GM19043 (cell line): ENCODE data around the gene SPECC1L.

Experiments used
- ATAC-seq: cut with Tn5 transposase; IDR thresholded peaks from one replicate; pipeline ENCODE4 v1.9.1; 2021; ENCODE audit warnings: low read depth; ENCODE audit not compliant: unreplicated experiment

The SPECC1L gene

GRCh38 chr22:24424001-24424900 lies 153.6 kb downstream of the SPECC1L start:
- ATAC-seq: no peak

DNA sequence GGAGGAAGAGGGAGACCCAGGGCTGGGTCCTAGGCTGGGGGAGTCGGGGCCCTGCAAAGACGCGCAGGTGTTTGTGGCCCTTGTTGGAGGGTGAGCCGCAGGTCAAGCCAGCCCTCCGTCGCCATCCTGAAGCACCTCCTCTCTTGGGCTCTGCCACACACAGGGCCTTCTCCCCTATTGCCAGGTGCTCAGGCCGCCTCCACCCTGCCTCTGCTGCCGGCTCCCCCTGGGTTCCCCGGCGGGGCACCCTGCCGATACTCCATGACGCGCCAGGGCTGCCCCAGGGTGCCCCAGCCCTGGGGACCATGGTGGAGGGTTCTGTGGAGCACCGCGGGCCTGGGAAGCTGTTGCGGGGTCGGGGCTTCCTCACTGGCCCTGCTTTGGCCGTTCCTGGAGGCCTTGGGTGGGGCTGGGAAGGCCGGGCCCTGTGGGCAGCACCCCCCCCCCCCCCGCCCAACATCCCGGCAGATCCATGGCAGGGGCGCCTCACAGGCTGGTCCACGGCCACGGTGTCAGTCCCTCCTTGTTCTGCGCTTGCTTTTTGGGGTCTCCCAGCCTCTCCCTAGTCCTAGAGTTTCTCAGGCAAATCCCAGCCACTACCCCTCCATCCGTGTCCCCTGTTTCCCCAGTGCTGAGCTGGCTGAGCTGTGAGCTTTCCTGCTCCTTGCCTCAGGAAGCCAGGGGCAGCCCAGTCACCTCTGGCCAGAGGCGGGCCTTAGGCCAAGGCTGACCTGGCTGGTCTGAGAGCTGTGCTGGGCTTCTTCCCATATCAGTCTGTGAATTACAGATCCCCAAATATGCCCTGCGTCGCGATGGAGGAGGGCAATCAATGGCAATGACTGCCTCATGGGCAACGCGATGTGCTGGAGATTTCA lies 154.5 kb downstream of the SPECC1L start:
- no peak for ATAC-seq

DNA sequence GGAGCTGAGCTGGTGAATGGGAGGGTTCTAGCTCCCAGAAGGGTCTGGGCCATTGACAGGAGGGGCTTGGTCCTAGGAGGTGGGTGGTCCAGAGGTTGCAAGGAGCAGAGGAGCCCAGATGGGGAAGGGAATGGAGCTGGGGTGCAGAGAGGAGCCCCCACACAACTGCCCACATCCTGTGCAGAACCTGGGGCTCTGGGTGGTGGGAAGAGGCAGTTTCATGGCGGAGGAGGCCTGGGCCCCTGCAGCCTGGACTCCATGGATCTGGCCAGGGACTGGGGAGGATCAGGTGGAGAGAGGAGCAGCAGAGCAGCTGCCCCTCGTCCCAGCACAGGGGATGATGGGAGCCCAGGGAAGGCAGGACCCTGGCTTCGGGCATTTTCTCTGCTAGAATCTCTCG lies 155.8 kb downstream of the SPECC1L start:
- ATAC-seq: no peak

DNA sequence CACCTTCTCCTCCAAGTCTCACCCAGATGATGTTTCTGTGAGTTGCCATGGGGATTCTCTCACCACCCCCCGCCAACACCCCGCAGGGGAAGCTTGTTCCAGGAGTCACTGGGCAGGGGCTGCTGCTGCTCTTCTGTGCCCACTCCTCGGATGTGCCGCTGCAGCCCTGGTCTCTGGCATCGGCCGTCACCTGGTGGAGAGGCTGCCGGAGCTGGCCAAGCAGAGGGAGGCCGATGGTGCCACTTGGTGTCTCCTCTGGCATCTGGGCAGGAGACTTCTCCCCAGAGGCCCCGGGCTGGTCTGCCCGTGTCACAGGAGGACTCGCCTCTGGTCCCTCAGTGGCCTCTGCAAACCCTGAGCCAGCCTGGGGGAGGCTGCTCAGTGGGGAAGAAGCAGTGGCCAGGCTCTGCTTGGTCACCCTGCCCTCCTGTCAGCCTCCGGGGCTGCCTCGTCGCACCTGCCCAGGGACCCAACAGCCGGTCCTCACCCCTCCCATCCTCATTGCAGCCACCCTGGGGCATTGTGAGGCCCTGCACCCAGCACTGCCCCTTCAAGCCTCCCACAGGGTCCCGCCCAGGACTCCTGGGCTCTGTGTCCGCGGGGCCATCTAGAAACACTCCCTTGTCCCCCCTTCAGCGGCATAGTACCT lies 156.3 kb downstream of the SPECC1L start:
- no peak for ATAC-seq

GRCh38 chr22:24427500-24428164 lies 157.0 kb downstream of the SPECC1L start, which contains the start of gene ADORA2A:
ADORA2A (plus strand) TSS chr22:24427599; CDS start chr22:24433405, 5,806 bp downstream.
- ATAC-seq: peak; percentile 51

DNA sequence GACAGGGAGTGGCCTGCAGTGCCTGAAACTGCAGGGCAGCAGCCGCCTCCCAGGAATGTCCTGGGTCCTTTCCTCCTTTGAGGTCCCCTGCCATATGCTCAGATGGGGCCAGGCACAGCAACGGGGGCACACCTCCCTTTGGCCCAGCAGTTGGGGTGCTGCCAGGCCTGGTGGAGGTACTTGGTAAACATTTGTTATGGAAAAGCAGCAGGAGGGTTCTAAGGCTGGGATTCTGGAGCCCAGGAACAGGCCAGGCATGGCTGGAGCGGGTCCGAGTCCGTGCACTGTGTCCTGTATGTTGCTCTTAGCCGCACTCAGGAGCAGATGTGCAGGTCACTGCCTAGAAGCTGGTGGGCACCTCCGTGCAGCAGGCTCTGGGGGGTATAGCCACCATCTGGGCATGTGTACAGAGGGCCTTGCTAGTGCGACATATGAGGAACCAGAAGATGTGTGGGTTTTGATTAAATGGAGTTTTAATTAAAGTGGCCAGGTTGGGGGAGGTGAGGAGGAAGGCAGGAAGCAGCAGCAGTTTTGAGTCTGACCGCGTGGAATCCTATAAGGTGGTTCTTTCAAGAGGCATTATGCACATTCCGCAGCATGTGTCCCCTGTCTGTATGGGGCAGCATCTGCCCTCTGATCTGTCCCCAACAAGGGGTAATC lies 158.2 kb downstream of the SPECC1L start:
- no peak for ATAC-seq

- no peak for ATAC-seq
Observed at GRCh38 chr22:24429411-24430365, 159.1 kb downstream of the SPECC1L start.

DNA sequence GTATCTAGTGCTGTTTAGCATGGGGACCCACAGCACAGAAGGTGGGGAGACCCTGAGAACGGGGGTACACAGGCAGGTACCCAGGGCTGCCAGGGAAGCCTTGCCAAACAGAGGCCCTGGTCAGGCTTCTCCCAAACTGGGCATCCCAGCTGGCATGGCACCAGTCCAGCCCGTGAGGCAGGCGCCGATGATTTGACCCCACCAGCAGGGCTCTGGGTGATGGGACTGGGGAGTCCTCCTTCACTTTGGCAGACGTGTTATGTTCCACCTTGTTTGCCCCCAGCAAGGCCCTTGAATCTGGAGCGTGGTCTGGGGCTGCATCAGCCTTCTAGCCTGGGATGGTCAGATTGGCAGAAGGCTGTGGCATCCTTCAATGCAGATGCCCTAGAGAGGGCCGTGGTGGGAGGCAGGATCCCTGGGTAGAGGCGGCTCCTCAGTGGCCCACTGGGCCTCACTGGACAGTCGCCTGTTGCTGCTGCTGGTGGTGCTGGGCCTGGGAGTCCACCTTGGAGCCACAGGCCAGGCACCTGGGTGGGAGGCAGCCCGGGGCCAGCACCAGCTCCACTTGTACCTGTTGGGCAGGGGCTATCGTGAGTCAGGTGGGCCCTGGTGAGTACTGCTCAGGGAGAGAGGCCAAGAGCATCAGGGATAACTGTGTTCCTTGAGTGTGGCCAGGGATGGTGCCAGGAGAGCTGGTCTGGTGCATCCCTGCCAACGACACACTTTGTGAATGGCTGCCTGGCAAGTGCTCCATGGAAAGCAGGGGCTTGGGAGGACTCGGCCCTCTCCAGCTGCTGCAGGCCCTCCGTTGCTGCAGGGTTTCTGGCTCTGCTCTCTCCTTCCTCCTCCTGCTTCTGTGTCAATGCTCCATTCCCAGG lies 160.0 kb downstream of the SPECC1L start:
- ATAC-seq: no peak

- ATAC-seq: no peak
Observed at GRCh38 chr22:24431309-24432034, 160.8 kb downstream of the SPECC1L start.

DNA sequence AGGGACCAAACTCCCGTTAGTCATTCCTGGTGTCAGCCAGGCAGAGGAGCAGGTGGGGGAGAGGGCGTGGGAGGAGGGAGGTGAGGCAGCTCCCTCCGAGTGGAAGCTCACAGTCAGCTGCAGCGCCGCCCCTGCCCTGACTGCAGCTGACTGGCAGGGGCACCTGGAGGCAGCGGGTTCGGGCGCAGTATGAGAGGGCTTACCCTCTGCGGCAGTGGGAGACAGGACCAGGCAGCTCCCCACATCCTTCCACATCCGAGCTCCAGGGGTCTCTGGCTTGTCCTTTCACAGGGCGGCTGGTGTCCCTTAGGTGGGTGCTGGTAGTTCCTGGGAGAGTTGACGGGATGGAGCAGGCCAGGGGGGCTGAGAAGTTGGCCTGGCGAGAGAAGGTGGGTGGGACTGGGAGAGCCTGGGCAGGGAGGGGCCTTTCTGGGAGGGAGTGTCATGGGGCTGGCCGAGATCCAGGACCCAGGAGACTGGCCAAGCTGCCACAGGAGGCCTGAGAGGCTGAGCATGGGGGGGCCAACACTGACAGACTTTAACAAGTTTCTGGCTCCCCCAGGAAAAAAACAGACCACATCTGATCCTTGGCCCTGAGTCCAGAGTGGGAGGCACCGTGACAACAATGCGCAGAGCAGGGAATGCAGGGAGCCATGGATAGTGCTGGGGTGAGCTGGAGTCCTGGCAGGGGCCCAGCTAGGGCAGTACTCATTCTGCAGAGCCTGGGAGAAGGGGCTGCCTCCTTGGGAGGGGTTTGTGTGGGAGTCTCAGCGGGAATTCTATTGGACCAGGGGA lies 161.6 kb downstream of the SPECC1L start:
- ATAC-seq: no peak

DNA sequence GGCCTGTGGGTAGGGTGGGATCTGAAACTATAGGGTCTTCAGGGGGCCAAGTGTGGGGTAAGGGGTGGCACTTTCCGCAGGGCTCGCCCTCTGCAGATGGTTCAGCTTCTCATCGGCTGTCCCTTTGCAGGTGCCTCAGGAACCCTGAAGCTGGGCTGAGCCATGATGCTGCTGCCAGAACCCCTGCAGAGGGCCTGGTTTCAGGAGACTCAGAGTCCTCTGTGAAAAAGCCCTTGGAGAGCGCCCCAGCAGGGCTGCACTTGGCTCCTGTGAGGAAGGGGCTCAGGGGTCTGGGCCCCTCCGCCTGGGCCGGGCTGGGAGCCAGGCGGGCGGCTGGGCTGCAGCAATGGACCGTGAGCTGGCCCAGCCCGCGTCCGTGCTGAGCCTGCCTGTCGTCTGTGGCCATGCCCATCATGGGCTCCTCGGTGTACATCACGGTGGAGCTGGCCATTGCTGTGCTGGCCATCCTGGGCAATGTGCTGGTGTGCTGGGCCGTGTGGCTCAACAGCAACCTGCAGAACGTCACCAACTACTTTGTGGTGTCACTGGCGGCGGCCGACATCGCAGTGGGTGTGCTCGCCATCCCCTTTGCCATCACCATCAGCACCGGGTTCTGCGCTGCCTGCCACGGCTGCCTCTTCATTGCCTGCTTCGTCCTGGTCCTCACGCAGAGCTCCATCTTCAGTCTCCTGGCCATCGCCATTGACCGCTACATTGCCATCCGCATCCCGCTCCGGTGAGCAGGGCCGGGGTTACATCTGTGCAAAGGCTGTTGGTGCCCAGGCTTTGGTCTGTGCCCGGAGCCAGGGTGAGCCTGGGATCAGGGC lies 162.6 kb downstream of the SPECC1L start:
- no peak for ATAC-seq

DNA sequence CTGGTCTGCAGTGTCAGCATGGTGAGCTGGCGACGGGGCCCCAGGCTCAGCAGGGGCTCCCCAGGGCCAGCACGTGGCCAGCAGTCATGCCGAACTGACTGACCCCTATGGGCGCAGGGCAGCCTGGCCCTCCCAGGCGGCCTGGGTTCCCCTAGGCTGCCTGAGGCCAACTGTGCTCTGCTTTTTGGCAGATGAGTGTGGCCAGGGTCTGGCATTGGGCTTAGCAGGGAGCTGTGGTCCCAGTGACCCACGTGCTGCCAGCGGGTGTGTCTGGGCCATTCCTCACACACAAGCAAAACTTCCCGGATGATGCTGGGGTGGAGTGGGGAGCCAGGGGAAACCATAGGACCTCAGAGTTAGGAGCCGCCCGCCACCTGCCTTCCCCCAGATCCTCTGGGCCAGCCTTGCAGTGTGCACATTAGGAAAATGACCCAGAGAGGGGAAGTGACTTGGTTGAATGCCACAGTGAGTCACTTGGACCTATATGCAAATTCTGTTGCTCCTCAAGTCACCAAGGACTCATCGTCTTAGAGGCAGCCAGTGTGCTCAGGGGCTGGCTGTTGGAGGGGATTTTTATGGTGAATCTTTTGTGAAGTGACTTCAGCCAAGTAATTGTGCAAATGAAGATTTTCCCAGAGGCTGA lies 163.3 kb downstream of the SPECC1L start:
- peak; percentile 62 for ATAC-seq

DNA sequence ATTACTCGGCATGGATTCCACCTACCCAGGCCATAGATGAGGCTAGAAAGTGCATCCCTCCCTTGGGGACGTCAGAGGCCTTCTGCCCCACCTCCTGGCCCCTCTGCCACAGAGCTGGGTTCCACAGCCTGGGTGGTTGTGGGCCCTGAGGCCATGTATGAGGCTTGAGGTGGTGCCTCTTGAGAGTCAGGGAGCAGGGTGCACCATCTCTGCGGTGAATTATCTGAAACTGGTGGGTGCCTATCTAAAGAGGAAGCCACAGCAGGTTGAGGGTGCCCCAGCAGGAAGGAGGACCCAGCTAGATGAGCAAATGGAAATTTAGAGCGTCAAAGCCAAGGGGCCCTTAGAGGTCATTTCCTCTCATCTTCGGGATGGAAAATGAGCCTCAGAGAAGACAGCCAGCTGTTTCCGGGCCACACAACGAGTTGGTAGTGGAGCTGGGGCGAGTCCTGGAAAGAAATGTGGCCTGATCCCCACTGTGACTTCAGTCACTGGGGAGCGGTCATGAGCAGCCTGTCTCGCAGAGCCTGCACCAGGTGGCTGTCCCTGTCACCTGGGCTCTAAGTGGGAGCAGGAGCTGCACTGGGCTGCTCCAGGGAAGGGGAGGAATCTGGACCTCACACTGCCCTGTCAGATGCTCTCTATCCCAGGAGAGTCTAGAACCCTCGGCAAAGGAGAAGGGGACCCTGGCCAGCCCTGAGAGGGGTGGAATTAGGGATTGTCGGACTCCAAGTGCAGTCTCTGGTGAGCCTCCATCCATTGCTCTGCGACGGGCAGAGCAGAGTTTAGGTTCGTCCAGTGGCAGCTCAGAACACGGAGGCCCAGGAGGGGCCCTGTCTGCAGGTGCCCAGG lies 164.1 kb downstream of the SPECC1L start:
- ATAC-seq: peak; percentile 44

DNA sequence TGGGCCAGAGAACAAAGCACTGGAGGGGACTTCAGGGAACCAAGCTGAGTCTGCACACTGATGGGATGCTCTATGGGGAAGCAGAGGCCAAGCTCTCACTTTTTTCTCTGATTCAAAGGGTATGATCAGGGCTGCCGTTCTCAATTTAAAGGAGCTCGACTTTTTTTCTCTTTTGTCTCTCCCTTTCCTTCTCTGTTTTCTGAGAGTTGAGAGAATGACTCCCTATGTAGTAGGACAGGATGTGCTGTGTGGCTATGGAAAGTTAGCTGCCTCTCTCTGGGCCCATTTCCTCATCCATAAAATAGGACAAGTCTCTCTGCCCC lies 164.7 kb downstream of the SPECC1L start:
- no peak for ATAC-seq
